Smooth muscle cell of the brain vasculature (primary cell): ENCODE measurements around the gene UBASH3B.
"Not testable (repeated sequence)": the region's sequence is repeated elsewhere in the genome, so short reads cannot be mapped to it uniquely, and the experiment has no call there.

Experiments
- DNase-seq: peaks from one replicate; pipeline ENCODE4 v3.0.0-alpha.2; 2012; ENCODE audit warnings: low read depth, low spot score

UBASH3B gene

DNA sequence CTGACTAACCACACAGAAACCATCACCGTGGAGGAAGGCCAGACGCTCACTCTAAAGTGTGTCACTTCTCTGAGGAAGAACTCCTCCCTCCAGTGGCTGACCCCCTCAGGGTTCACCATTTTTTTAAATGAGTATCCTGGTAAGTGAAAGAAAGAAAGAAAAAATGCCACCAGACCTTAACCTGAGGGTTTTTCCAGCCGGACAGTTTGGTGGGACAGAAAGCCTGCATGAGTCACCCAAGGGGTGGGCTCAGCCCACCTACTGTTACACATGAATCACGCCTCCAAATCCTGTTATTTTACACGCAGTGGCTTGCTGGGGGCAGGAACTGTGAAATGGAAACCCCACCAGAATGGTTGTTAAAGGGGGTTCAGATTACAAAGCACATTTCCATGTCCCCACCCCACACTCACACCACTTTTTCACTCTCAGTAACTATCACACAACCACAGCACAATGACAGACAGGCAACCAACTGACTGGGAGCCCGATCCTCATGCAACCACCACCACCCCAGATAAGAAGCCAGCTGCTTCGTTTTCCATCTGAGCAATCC lies 194.6 kb downstream of the UBASH3B start:
- peak; percentile 70 for DNase-seq

DNA sequence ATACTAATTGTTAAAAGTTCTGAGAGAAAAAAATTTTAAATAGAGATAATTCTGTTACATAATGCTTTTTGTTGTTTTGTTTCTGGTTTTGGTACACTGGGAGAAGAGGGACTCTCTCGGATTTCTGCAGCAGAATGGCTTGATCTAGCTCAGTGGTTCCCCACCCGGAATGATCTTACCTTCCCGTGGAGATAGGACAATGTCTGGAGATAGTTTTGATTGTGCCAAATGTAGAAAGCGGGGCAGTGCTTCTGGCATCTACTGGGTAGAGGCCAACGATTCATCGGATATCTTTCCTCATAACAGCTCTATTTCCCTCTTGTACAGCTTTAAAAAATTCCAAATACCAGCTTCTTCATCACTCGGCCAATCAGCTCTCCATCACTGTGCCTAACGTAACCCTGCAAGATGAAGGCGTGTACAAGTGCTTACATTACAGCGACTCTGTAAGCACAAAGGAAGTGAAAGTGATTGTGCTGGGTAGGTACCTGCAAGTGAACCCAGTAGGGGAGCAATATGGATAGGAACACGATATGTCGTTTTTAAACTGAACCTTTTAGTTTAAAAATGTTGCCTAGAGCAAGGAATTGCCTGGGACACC lies 195.9 kb downstream of the UBASH3B start:
- DNase-seq, result no peak

DNA sequence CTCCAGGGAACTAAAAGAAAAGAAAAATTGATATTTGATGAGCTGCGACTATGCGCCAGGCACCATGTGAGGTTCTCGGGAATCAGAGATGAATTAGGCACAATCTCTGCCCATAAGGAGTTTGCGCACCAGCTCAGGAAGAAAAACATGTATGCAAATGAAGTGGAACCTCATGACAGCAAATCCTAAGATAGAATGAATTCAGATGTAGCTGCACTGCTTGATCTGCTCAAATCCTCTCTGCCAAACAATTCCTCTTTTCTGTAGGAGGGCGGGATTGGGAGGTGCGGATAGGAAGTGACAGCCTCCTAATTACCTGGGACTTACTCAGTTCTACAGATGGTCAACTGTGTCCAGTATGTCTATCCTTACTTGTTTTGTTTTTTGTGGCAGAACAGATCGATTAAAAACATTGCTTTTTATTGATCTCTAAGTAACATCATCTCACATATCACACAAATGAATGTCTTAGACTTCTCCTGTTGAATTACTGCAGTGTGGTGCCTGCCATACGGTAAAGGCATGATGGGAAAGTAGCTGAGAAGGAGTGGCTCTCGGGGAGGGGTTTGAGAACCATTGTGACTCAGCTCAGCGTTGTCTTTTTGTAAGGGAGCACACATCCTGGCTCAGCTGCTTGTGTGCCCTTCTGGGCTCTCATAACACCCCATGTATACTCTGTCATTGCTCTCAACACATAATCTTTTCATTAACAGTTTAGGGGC lies 196.7 kb downstream of the UBASH3B start:
- no peak for DNase-seq

DNA sequence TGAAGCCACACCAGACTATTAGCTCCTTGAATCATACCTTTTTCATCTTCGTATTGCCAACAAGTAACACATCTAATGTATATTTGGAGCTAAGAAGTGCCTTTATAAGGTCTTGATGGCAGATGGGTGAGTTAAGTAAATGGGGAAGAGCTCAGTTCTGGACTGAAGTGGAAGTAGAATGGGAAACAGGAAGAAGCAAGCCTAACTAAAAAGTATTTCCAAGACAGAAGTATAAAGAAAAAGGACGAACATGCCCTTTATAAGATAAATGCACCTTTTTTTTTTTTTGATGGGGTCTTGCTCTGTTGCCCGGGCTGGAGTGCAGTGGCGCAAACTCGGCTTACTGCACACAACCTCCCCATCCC lies 197.3 kb downstream of the UBASH3B start:
- DNase-seq, result no peak

DNA sequence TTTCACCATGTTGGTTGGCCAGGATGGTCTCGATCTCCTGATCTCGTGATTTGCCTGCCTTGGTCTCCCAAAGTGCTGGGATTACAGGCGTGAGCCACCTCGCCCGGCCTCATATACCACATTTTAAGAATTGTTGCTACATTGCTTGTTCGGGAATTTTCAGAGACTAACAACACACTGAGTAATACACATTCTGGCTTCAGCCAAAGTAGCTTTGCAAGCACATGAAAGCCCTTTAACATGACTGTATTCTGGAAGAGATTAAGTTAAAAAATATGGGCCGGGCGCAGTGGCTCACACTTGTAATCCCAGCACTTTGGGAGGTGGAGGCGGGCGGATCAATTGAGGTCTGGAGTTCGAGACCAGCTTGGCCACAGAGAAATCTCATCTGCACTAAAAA lies 197.7 kb downstream of the UBASH3B start:
- DNase-seq, result no peak

DNA sequence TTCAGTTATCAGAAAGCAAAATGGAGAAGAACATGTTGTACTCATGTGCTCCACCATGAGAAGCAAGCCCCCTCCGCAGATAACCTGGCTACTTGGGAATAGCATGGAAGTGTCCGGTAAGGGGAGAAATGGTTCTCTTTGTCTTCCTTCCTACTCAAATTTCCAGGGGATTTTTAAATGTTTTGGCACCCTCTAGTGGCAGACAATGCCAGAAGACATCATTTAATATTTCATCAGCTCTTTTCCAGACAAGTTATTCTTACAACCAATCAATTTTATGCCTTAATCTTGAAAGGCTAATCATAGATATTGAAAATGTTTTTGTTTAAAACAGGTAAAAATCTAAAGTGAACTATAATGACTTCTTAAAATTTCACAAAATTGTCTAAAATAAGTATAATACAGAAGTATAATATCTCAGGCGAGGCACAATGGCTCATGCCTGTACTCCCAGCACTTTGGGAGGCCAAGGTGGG lies 198.5 kb downstream of the UBASH3B start:
- DNase-seq, result peak; percentile 77

DNA sequence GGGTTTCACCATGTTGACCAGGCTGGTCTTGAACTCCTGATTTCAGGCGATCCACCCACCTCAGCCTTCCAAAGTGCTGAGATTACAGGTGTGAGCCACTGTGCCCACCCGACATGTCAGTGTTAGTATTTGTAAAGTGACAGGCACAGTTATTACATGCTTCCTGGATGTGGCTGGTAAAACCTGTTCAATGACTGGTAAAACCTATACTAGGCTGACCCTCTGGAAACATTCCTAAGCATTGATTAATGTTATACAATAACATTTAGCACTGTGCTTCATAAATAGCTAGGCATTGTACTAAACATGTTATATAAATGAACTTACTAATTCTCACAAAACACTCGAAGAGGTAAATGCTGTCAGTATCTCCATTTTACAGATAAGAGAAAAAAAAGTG lies 206.1 kb downstream of the UBASH3B start:
- DNase-seq, result no peak

DNA sequence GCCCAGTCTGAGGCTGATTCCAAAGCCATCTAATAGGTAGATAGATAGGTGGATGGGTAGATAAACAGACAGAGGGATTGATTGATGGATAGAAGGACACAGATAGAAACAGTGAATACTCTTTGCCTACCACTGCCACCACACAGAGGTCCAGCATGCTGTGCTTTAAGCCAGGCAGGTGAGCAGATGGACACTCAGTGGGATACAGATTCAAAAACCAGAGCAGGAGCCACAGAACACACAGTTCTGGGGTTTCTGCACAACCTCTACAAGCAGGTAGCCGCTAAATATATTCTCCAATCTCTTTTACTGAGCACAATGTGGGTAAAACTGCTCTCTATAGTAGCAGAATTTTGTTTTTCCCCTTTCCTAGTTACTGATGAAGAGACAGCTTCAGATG lies 206.6 kb downstream of the UBASH3B start:
- DNase-seq, result no peak

DNA sequence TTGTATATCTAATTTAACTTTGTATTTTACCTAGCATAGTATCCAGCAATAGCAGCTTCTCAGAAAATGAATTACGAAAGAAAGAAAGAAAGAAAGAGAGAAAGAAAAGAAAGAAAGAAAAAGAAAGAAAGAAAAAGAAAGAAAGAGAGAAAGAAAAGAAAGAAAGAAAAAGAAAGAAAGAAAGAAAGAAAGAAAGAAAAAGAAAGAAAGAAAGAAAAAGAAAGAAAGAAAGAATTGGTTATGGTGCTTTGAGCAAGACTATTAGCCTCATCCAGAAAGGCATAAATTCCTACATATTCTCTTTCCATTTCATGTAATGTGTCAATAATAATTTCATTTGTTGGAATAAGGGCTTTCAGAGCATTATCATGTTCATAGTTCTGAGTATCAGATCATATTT lies 207.6 kb downstream of the UBASH3B start:
- DNase-seq, result not testable (repeated sequence)

DNA sequence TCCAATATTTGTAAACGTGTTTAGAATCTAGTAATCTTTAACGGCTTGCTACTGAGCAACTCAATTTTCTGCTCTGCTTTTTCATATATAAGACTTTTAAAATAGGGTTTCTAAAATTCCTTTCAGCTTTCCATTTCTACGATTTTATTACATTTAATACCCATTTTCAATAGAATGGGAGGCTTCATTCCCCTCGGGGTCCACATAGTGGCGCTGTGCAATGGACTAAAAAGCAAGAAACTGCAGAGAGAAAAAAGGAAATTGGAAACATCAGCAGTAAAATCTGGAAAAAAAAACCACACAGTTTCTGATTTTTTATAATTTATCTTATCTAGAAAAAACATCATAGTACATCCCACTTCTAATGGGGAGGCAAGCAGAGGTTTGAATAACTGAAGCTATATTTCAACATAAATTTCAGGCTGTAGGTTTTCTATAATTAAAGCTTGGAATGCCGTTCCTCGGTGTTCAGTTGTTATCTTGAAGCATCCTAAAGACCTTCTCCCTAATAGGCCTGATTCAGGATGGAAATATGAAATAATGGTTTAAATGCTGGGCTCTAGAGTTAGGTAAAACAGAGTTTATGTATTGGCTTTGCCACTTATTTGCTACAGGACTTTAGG lies 208.3 kb downstream of the UBASH3B start:
- no peak for DNase-seq
